Ectodermal cell (in vitro differentiated cells): ENCODE data around the gene APOD.
"Not testable (repeated sequence)": the region's sequence is repeated elsewhere in the genome, so short reads cannot be mapped to it uniquely, and the experiment has no call there.

Experiments
- H3K27ac ChIP-seq: 2 replicates; pipeline ENCODE4 v1.7.0; 2013; ENCODE audit warnings: mild to moderate bottlenecking, low read depth, low read length; ENCODE audit not compliant: insufficient read depth, poor library complexity, severe bottlenecking
- H3K27me3 ChIP-seq: 2 replicates; pipeline ENCODE4 v1.7.0; 2013; ENCODE audit warnings: mild to moderate bottlenecking, low read length; ENCODE audit not compliant: insufficient read depth, control insufficient read depth, poor library complexity, severe bottlenecking
- H3K36me3 ChIP-seq: one replicate; pipeline ENCODE4 v1.7.0; 2013; ENCODE audit warnings: low read length; ENCODE audit not compliant: control insufficient read depth, insufficient read depth
- H3K4me1 ChIP-seq: one replicate; pipeline ENCODE4 v1.7.0; 2013; ENCODE audit warnings: low read length; ENCODE audit not compliant: control insufficient read depth, insufficient read depth
- H3K4me3 ChIP-seq: 2 replicates; pipeline ENCODE4 v1.7.0; 2013; ENCODE audit warnings: low read depth, low read length, control low read depth; ENCODE audit not compliant: insufficient read depth
- H3K9me3 ChIP-seq: 2 replicates; pipeline ENCODE4 v1.7.0; 2013; ENCODE audit warnings: mild to moderate bottlenecking, low read length, moderate library complexity; ENCODE audit not compliant: control insufficient read depth
- WGBS, 2 experiments: methylation state at CpG; one replicate each; pipeline ENCODE4 v1.1.7; 2013; ENCODE audit warnings: missing lambda C conversion rate in 2 of 2; 5-methylcytosine and 5-hydroxymethylcytosine counted together

Gene APOD

GRCh38 chr3:195617134-195617533, 33.4 kb upstream of the APOD start:
- H3K4me1 ChIP-seq, H3K9me3 ChIP-seq, H3K36me3 ChIP-seq, H3K27ac ChIP-seq, H3K27me3 ChIP-seq, H3K4me3 ChIP-seq: not testable (repeated sequence)
- 88 to 90% methylated on average over 5 of the region's 5 CpGs for WGBS, 2 experiments

- Histone ChIP-seq H3K9me3 (no peaks in the 10 kb centered on the region), H3K36me3 (no peaks in the 10 kb centered on the region), H3K27ac (no peak overlapping the region), H3K4me1 (no peaks in the 10 kb centered on the region), H3K27me3 (no peaks in the 10 kb centered on the region), H3K4me3 (no peak overlapping the region)
- 92 to 93% methylated on average over 9 of the region's 9 CpGs for WGBS, 2 experiments
Measured at GRCh38 chr3:195616681-195617080, 32.9 kb upstream of the APOD start.

GRCh38 chr3:195615952-195616537, 32.3 kb upstream of the APOD start:
- H3K36me3 ChIP-seq, H3K27ac ChIP-seq, H3K4me3 ChIP-seq, H3K4me1 ChIP-seq, H3K27me3 ChIP-seq, H3K9me3 ChIP-seq: not testable (repeated sequence)
- 86 to 91% methylated on average over 5 to 6 of the region's 15 CpGs for WGBS, 2 experiments

GRCh38 chr3:195614672-195615504, 31.1 kb upstream of the APOD start:
- not testable (repeated sequence) for H3K27ac ChIP-seq, H3K4me1 ChIP-seq, H3K4me3 ChIP-seq, H3K36me3 ChIP-seq, H3K27me3 ChIP-seq, H3K9me3 ChIP-seq
- WGBS, 2 experiments = 94% methylated on average over 12 to 13 of the region's 16 CpGs

GRCh38 chr3:195613468-195614069, 29.8 kb upstream of the APOD start:
- Histone ChIP-seq H3K9me3 (no peaks in the 10 kb centered on the region), H3K27me3 (no peaks in the 10 kb centered on the region), H3K36me3 (no peaks in the 10 kb centered on the region), H3K4me3 (no peak overlapping the region), H3K4me1 (no peaks in the 10 kb centered on the region), H3K27ac (no peak overlapping the region)
- 84 to 85% methylated on average over 15 of the region's 15 CpGs for WGBS, 2 experiments

GRCh38 chr3:195612075-195612800, 28.5 kb upstream of the APOD start:
- H3K4me1 ChIP-seq = no peaks in the 10 kb centered on the region
- no peaks in the 10 kb centered on the region for H3K27me3 ChIP-seq
- no peaks in the 10 kb centered on the region for H3K36me3 ChIP-seq
- H3K9me3 ChIP-seq = peaks cover under 1% of the 10 kb centered on the region
- WGBS, 2 experiments = 84 to 86% methylated on average over 8 of the region's 8 CpGs
- no peak overlapping the region for H3K27ac ChIP-seq
- H3K4me3 ChIP-seq = no peak overlapping the region

GRCh38 chr3:195609229-195609628, 25.5 kb upstream of the APOD start:
- Histone ChIP-seq H3K4me3 (no peak overlapping the region), H3K36me3 (no peaks in the 10 kb centered on the region), H3K9me3 (peaks cover 5% of the 10 kb centered on the region), H3K27me3 (no peaks in the 10 kb centered on the region), H3K27ac (no peak overlapping the region), H3K4me1 (no peaks in the 10 kb centered on the region)
- WGBS, 2 experiments = 80 to 82% methylated on average over 2 to 3 of the region's 3 CpGs

GRCh38 chr3:195601785-195602184, 18.0 kb upstream of the APOD start:
- H3K4me3 ChIP-seq, H3K9me3 ChIP-seq, H3K27me3 ChIP-seq, H3K4me1 ChIP-seq, H3K27ac ChIP-seq, H3K36me3 ChIP-seq: not testable (repeated sequence)
- WGBS, 2 experiments = 72 to 88% methylated on average over 2 of the region's 2 CpGs

- H3K4me3 ChIP-seq = no peak overlapping the region
- no peaks in the 10 kb centered on the region for H3K27me3 ChIP-seq
- 81 to 91% methylated on average over 2 of the region's 2 CpGs for WGBS, 2 experiments
- peaks cover 2% of the 10 kb centered on the region for H3K9me3 ChIP-seq
- no peaks in the 10 kb centered on the region for H3K4me1 ChIP-seq
- H3K36me3 ChIP-seq = no peaks in the 10 kb centered on the region
- no peak overlapping the region for H3K27ac ChIP-seq
Measured at GRCh38 chr3:195601382-195601781, 17.6 kb upstream of the APOD start.

GRCh38 chr3:195599926-195600325, 16.2 kb upstream of the APOD start:
- not testable (repeated sequence) for H3K36me3 ChIP-seq

More at GRCh38 chr3:195599926-195600325, 16.2 kb upstream of the APOD start:
- not testable (repeated sequence) for H3K4me3 ChIP-seq, H3K27me3 ChIP-seq, H3K9me3 ChIP-seq, H3K27ac ChIP-seq, H3K4me1 ChIP-seq
- WGBS, 2 experiments = 93 to 94% methylated on average over 23 of the region's 23 CpGs
